Measurements from ENCODE around the gene ENO4. TPM values are rescaled to one million over a fixed set of nuclear protein-coding genes. Genes with fewer than 3 reads are reported as not detected.

ENO4 gene
- total RNA-seq, 4 donors from 2014 or later = 0.27 to 0.40 TPM; not detected in 2

DNA sequence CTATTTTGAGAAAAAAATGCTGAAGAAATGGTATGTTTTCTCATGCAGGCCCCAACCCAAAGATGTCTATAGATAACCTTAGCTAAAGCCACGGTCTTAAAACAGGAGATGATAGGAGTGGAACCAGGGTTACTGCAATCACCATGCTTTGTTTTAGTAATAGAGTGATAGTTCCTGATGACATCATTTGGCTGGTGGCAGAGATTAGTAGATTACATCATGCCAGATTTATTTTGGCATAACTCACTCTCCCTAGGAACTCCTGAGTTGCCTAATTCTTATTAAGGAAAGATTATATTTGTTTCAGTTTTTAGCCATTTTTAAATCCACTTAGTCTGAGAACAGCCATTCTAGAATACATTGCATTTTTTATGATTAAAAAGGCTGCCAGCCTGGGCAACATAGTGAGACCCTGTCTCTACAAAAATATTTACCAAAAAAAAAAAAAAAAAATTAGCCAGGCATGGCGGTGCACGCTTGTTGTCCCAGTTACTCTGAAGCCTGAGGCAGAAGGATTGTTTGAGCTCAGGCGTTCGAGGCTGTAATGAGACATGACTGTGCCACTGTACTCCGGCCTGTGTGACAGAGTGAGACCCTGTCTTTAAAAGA lies 17.8 kb downstream of the ENO4 start:
- no peaks in the 10 kb centered on the region for H3K27me3 ChIP-seq
- no peak for DNase-seq
- no peak overlapping the region for H3K27ac ChIP-seq
- no peaks in the 10 kb centered on the region for H3K9me3 ChIP-seq
- H3K4me3 ChIP-seq = no peak overlapping the region
- no peaks in the 10 kb centered on the region for H3K36me3 ChIP-seq
- intact Hi-C loops (cut with DNase I; ENCODE audit: low total_unique reads) (no loop called here), in situ Hi-C loops (cut with MboI; ENCODE audit: low pct_ligation_motif_present in 1 of 4, low pct_unique_long_range_greater_than_20kb in 1 of 4, low sequenced_read_pairs in 3 of 4) (no loop called here)
- H3K4me1 ChIP-seq = no peaks in the 10 kb centered on the region
- TF ChIP-seq, protein P1, sequence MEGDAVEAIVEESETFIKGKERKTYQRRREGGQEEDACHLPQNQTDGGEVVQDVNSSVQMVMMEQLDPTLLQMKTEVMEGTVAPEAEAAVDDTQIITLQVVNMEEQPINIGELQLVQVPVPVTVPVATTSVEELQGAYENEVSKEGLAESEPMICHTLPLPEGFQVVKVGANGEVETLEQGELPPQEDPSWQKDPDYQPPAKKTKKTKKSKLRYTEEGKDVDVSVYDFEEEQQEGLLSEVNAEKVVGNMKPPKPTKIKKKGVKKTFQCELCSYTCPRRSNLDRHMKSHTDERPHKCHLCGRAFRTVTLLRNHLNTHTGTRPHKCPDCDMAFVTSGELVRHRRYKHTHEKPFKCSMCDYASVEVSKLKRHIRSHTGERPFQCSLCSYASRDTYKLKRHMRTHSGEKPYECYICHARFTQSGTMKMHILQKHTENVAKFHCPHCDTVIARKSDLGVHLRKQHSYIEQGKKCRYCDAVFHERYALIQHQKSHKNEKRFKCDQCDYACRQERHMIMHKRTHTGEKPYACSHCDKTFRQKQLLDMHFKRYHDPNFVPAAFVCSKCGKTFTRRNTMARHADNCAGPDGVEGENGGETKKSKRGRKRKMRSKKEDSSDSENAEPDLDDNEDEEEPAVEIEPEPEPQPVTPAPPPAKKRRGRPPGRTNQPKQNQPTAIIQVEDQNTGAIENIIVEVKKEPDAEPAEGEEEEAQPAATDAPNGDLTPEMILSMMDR (IDR thresholded peaks at IDR 0.05) = no peak
- TF ChIP-seq POLR2AphosphoS5 (IDR thresholded peaks at IDR 0.05) (no peak), POLR2A (IDR thresholded peaks at IDR 0.05) (no peak), EP300 (IDR thresholded peaks at IDR 0.05; ENCODE audit: low read depth) (no peak)
- WGBS, 2 donors (ENCODE audit: low coverage in 1 of 2) = 90 to 100% methylated on average over 5 to 6 of the region's 6 CpGs

DNA sequence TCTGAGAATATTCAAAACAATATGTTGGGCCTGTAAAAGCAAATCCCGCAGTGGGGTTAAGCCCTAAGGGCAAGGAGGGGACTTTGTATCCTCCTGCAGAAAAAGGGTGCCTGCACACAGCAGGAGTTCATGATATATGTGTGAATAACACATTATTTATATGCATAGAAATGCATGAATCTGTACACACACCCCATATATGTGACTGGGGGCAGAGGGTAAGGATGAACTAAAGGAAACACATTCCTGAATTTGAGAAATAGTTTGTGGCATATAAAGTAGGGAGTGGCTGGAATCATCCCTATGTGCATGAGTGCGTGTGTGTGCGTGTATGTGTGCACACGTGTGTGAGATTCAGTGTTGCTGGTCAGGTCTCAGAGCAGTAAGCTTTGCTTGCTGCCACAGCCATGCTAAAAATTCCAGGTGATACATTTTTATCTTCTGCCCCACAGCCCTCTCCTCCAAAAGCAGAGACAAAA lies 18.9 kb downstream of the ENO4 start:
- DNase-seq = no peak
- H3K4me3 ChIP-seq = no peak overlapping the region
- no peak for TF ChIP-seq POLR2AphosphoS5 (IDR thresholded peaks at IDR 0.05)
- TF ChIP-seq EP300 (IDR thresholded peaks at IDR 0.05; ENCODE audit: low read depth) = no peak
- TF ChIP-seq, protein P1 (IDR thresholded peaks at IDR 0.05) = no peak
- TF ChIP-seq POLR2A (IDR thresholded peaks at IDR 0.05) = no peak
- no peaks in the 10 kb centered on the region for H3K36me3 ChIP-seq
- intact Hi-C loops (cut with DNase I; ENCODE audit: low total_unique reads) = no loop called here
- H3K27me3 ChIP-seq = peaks cover 4% of the 10 kb centered on the region
- in situ Hi-C loops (cut with MboI; ENCODE audit: low pct_ligation_motif_present in 1 of 4, low pct_unique_long_range_greater_than_20kb in 1 of 4, low sequenced_read_pairs in 3 of 4) = no loop called here
- H3K27ac ChIP-seq = no peak overlapping the region
- WGBS, 2 donors (ENCODE audit: low coverage in 1 of 2) = 52 to 55% methylated on average over 3 to 4 of the region's 4 CpGs
- H3K9me3 ChIP-seq = no peaks in the 10 kb centered on the region
- H3K4me1 ChIP-seq = no peaks in the 10 kb centered on the region

DNA sequence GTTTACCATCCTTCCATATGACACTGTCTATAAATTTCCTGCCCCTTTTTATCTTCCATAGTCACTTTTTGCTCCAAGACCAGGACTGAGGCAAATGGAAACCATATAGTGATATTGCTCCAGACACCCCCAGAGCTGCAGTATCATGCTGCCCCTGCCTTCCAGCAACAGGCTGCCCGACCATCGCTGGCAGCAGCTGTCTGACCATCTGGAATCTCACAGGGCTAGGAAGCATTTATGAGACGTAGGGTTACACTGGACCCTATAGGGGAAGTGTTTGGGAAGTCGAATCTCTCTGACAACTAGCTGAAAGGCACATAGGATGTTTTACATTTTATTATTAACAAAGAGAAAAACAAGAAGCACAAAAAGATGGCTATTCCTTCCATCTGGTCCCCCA lies 19.4 kb downstream of the ENO4 start:
- no peaks in the 10 kb centered on the region for H3K36me3 ChIP-seq
- H3K27ac ChIP-seq = no peak overlapping the region
- no peak overlapping the region for H3K4me3 ChIP-seq
- in situ Hi-C loops (cut with MboI; ENCODE audit: low pct_ligation_motif_present in 1 of 4, low pct_unique_long_range_greater_than_20kb in 1 of 4, low sequenced_read_pairs in 3 of 4) = no loop called here
- 62% methylated on average over 4 of the region's 4 CpGs; no CpG with 5 or more reads in 1 of the 2 donors for WGBS, 2 donors (ENCODE audit: low coverage in 1 of 2)
- DNase-seq = no peak
- peaks cover 6% of the 10 kb centered on the region for H3K27me3 ChIP-seq
- TF ChIP-seq, protein P1 (IDR thresholded peaks at IDR 0.05) = no peak
- TF ChIP-seq POLR2AphosphoS5 (IDR thresholded peaks at IDR 0.05) (no peak), EP300 (IDR thresholded peaks at IDR 0.05; ENCODE audit: low read depth) (no peak), POLR2A (IDR thresholded peaks at IDR 0.05) (no peak)
- H3K4me1 ChIP-seq = no peaks in the 10 kb centered on the region
- intact Hi-C loops (cut with DNase I; ENCODE audit: low total_unique reads) = no loop called here
- H3K9me3 ChIP-seq = no peaks in the 10 kb centered on the region

DNA sequence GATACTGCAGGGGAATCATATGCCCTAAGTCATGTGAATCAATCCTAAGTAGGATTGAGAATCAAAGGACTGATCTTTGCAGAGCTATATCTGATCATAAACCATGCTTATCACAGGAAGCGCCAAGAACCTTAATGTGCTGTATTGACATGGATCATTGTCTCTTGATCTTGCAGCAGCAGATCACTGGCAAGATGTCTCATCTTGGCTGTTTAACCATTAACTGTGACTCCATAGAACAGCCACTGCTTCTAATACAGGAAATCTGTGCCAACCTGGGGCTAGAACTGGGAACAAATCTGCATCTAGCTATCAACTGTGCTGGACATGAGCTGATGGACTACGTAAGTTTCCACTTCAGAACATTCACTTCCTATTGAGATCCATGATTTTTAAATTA lies 21.6 kb downstream of the ENO4 start:
- no peaks in the 10 kb centered on the region for H3K9me3 ChIP-seq
- TF ChIP-seq POLR2AphosphoS5 (IDR thresholded peaks at IDR 0.05) = no peak
- H3K36me3 ChIP-seq = no peaks in the 10 kb centered on the region
- no peak overlapping the region for H3K4me3 ChIP-seq
- H3K27me3 ChIP-seq = peaks cover 6% of the 10 kb centered on the region
- intact Hi-C loops (cut with DNase I; ENCODE audit: low total_unique reads) = no loop called here
- H3K27ac ChIP-seq = no peak overlapping the region
- no peak for DNase-seq
- 64 to 88% methylated on average over 2 of the region's 2 CpGs for WGBS, 2 donors (ENCODE audit: low coverage in 1 of 2)
- H3K4me1 ChIP-seq = no peaks in the 10 kb centered on the region
- in situ Hi-C loops (cut with MboI; ENCODE audit: low pct_ligation_motif_present in 1 of 4, low pct_unique_long_range_greater_than_20kb in 1 of 4, low sequenced_read_pairs in 3 of 4) = no loop called here

DNA sequence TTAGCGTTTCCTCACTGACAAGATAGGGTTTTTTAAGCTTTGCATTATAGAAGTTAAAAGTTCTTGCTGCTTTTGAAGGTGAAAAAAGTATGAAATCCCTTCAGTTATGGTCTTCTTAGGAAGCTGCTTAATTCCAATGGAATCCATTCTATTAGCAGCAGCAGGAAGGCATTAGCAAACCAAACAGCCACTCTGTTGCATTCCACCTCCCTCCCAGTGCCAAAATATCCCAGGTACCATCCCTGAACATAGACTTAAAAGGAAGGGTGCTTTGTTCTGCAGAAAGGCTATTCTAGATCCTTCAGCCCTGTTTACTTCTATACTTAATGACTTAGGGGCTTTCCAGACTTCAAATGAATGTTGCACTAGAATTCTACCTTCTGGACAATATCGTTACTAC lies 23.8 kb downstream of the ENO4 start:
- H3K4me3 ChIP-seq = no peak overlapping the region
- in situ Hi-C loops (cut with MboI; ENCODE audit: low pct_ligation_motif_present in 1 of 4, low pct_unique_long_range_greater_than_20kb in 1 of 4, low sequenced_read_pairs in 3 of 4) (no loop called here), intact Hi-C loops (cut with DNase I; ENCODE audit: low total_unique reads) (no loop called here)
- TF ChIP-seq, protein P1 (IDR thresholded peaks at IDR 0.05) = no peak
- TF ChIP-seq POLR2A (IDR thresholded peaks at IDR 0.05) (no peak), POLR2AphosphoS5 (IDR thresholded peaks at IDR 0.05) (no peak), EP300 (IDR thresholded peaks at IDR 0.05; ENCODE audit: low read depth) (no peak)
- H3K4me1 ChIP-seq = no peaks in the 10 kb centered on the region
- no peaks in the 10 kb centered on the region for H3K36me3 ChIP-seq
- 55 to 76% methylated on average over 2 of the region's 2 CpGs for WGBS, 2 donors (ENCODE audit: low coverage in 1 of 2)
- H3K27me3 ChIP-seq = peaks cover 6% of the 10 kb centered on the region
- H3K27ac ChIP-seq = no peak overlapping the region
- no peaks in the 10 kb centered on the region for H3K9me3 ChIP-seq
- no peak for DNase-seq
